Osteocyte (in vitro differentiated cells): ENCODE measurements around the gene RAD51B. TPM values are rescaled to one million over a fixed set of nuclear protein-coding genes. Genes with fewer than 3 reads are reported as not detected.

ENCODE experiments used
- DNase-seq: peaks from one replicate; pipeline ENCODE4 v3.0.0; 2021; ENCODE audit warnings: mixed read lengths; ENCODE audit not compliant: unreplicated experiment; ENCODE audit errors: extremely low spot score
- H3K27ac Mint-ChIP-seq: one replicate; pipeline ENCODE4 v1.8.0; 2021; ENCODE audit warnings: mild to moderate bottlenecking, mixed read lengths; ENCODE audit not compliant: unreplicated experiment
- H3K27me3 Mint-ChIP-seq: one replicate; pipeline ENCODE4 v1.8.0; 2021; ENCODE audit warnings: mixed read lengths; ENCODE audit not compliant: unreplicated experiment
- H3K36me3 Mint-ChIP-seq: one replicate; pipeline ENCODE4 v1.8.0; 2021; ENCODE audit warnings: mixed read lengths; ENCODE audit not compliant: unreplicated experiment
- H3K4me1 Mint-ChIP-seq: one replicate; pipeline ENCODE4 v1.8.0; 2021; ENCODE audit warnings: mixed read lengths; ENCODE audit not compliant: unreplicated experiment
- H3K4me3 Mint-ChIP-seq: one replicate; pipeline ENCODE4 v1.8.0; 2021; ENCODE audit warnings: mild to moderate bottlenecking, moderate library complexity, mixed read lengths; ENCODE audit not compliant: unreplicated experiment
- H3K9me3 Mint-ChIP-seq: one replicate; pipeline ENCODE4 v1.8.0; 2021; ENCODE audit warnings: mixed read lengths; ENCODE audit not compliant: unreplicated experiment
- total RNA-seq: library from RNA; stranded (reverse); gene quantifications from 2 replicates; pipeline ENCODE4 v1.2.1, GENCODE V29; 2021
- TF ChIP-seq, protein P1 (sequence below): fragments of 200-600 bp; sonication (generic); IDR thresholded peaks from 2 replicates; pipeline ENCODE4 v1.5.0; 2021; ENCODE audit warnings: antibody characterized with exemption, mild to moderate bottlenecking, moderate library complexity

Gene RAD51B
- total RNA-seq, 1 donor from 2014 or later, result 12.7 TPM

DNA sequence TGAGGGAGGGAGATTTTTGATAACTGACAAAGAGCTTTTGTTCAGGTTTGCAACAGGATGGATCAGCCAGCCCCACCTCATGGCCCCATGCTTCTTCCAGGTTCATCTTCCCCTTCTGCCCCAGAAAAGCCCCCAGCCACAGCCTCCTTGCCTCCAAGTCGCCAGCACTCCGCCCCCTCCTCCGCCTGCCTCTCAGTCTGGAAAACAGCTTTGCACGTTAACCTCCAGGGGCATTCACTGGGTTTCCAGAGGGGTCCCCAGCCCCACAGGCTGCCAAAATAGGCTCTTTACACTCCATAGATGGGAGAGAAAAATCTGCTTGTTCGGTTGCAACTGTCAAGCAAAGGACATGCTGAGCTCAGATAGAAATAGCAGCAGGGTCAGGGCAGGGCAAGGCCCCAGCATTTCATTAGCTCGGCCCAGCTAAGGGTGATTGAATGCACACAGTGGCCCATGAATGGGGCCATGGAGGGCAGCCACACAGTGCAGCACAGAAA lies 719.7 kb downstream of the RAD51B start:
- Mint-ChIP-seq H3K9me3 (no peaks in the 10 kb centered on the region), H3K27me3 (no peaks in the 10 kb centered on the region), H3K27ac (no peak overlapping the region), H3K4me1 (peaks cover 20% of the 10 kb centered on the region), H3K36me3 (no peaks in the 10 kb centered on the region), H3K4me3 (no peak overlapping the region)
- TF ChIP-seq, protein P1, sequence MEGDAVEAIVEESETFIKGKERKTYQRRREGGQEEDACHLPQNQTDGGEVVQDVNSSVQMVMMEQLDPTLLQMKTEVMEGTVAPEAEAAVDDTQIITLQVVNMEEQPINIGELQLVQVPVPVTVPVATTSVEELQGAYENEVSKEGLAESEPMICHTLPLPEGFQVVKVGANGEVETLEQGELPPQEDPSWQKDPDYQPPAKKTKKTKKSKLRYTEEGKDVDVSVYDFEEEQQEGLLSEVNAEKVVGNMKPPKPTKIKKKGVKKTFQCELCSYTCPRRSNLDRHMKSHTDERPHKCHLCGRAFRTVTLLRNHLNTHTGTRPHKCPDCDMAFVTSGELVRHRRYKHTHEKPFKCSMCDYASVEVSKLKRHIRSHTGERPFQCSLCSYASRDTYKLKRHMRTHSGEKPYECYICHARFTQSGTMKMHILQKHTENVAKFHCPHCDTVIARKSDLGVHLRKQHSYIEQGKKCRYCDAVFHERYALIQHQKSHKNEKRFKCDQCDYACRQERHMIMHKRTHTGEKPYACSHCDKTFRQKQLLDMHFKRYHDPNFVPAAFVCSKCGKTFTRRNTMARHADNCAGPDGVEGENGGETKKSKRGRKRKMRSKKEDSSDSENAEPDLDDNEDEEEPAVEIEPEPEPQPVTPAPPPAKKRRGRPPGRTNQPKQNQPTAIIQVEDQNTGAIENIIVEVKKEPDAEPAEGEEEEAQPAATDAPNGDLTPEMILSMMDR, result no peak
- peak; percentile 79 for DNase-seq

DNA sequence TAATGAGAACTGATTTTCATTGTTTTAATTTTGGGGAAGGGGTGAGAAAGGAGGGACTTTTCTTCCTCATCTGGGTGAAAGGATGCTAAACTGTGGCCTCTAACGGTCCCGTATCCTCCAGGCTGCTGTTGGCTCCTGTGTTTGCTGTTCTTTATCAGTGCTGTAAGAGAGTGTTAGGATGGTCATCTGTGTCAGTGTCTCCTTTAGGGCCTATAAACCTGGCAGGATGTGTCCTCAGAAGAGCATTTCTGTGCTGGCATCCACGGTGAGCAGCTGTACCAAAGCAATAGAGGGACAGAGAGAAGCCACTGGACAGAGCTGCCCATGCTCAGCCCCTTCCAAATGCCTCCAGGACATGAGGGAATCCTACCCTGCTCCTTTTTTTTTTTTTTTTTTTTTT lies 720.2 kb downstream of the RAD51B start:
- Mint-ChIP-seq H3K4me1 (peaks cover 24% of the 10 kb centered on the region), H3K36me3 (no peaks in the 10 kb centered on the region), H3K27ac (no peak overlapping the region), H3K9me3 (no peaks in the 10 kb centered on the region), H3K4me3 (no peak overlapping the region), H3K27me3 (no peaks in the 10 kb centered on the region)
- TF ChIP-seq, protein P1, result no peak
- no peak for DNase-seq

DNA sequence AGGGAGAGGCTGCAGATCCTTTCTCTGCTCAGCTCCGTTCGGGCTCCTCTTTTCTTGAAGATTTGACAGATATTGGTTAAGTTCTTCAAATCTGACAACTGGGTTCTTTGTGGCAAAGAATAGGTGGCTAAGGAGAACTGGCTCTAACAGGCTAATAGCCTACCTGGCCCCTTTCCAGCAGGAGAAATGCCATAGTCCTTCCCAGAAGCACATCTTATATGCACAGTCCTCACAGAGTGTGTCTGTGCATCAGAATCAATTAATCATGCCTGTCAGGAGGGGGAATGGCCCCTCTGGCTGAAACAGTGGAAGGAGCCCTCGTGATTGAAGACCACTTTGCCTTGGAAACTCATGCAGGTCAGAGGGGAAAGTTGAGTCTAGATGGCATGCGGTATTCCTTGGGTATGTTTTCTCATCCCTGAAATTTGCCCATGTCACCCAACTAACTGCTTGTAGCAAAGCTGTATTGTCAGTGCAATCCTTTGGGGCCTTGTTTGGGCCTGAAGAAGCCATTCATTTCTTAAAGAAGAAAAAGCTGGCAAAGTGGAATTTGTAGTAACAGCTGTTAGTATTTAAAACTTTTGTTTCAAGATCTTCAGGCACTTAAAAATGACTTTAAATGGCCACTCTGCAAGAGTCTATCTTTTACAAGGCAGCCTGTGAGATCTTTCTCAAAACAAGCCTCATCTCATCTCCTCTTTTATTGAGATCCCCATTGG lies 721.8 kb downstream of the RAD51B start:
- no peaks in the 10 kb centered on the region for H3K27me3 Mint-ChIP-seq
- TF ChIP-seq, protein P1, result no peak
- peaks cover 26% of the 10 kb centered on the region for H3K4me1 Mint-ChIP-seq
- no peaks in the 10 kb centered on the region for H3K36me3 Mint-ChIP-seq
- no peak for DNase-seq
- no peak overlapping the region for H3K27ac Mint-ChIP-seq
- H3K4me3 Mint-ChIP-seq, result no peak overlapping the region
- no peaks in the 10 kb centered on the region for H3K9me3 Mint-ChIP-seq

DNA sequence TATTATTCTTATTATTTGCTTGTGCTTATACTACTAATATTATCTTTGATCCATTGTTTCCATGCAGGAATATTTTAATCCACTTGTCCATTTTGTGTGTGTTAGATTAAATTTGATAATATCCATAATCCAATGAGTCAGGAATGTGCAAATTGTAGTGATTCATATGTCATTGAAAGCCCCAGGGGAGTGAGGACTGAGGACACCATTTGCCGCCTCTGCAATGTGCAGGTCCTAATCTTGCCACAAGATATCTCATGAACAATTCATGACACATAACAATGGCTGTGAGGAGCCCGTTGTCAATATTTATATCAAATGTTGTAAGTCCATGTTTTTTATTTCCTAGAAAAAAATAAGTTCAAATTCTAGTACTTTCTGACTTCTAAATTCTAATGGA lies 722.8 kb downstream of the RAD51B start:
- TF ChIP-seq, protein P1, result no peak
- Mint-ChIP-seq H3K4me1 (peaks cover 35% of the 10 kb centered on the region), H3K36me3 (no peaks in the 10 kb centered on the region), H3K9me3 (no peaks in the 10 kb centered on the region), H3K27me3 (no peaks in the 10 kb centered on the region), H3K4me3 (no peak overlapping the region), H3K27ac (no peak overlapping the region)
- no peak for DNase-seq

DNA sequence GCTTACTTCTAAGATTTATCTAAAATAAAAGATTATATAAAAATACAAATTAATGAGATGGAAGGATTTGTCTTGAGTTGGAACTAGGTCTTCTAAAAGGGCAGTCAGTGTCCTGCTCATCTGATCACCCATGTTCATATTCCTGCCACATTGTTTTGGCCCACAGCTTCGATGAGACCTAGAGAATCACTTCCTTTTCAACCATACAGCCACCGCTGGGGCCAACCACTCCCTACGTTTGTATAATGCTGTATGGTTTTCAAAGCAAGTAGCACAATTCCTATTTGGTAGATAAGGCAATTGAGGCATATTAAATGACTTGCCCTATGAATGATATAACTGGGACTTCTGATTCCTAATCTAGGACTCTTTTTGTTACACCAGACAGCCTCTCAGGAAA lies 723.9 kb downstream of the RAD51B start:
- no peaks in the 10 kb centered on the region for H3K27me3 Mint-ChIP-seq
- no peak overlapping the region for H3K4me3 Mint-ChIP-seq
- peaks cover 47% of the 10 kb centered on the region for H3K4me1 Mint-ChIP-seq
- DNase-seq, result no peak
- H3K9me3 Mint-ChIP-seq, result no peaks in the 10 kb centered on the region
- H3K27ac Mint-ChIP-seq, result no peak overlapping the region
- TF ChIP-seq, protein P1, result no peak
- no peaks in the 10 kb centered on the region for H3K36me3 Mint-ChIP-seq
